ENCODE results near the gene BTRC.

- TF ChIP-seq, protein P1, sequence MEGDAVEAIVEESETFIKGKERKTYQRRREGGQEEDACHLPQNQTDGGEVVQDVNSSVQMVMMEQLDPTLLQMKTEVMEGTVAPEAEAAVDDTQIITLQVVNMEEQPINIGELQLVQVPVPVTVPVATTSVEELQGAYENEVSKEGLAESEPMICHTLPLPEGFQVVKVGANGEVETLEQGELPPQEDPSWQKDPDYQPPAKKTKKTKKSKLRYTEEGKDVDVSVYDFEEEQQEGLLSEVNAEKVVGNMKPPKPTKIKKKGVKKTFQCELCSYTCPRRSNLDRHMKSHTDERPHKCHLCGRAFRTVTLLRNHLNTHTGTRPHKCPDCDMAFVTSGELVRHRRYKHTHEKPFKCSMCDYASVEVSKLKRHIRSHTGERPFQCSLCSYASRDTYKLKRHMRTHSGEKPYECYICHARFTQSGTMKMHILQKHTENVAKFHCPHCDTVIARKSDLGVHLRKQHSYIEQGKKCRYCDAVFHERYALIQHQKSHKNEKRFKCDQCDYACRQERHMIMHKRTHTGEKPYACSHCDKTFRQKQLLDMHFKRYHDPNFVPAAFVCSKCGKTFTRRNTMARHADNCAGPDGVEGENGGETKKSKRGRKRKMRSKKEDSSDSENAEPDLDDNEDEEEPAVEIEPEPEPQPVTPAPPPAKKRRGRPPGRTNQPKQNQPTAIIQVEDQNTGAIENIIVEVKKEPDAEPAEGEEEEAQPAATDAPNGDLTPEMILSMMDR (IDR thresholded peaks at IDR 0.05), result no peak
- TF ChIP-seq EP300 (IDR thresholded peaks at IDR 0.05) (no peak), RCOR1 (IDR thresholded peaks at IDR 0.05; ENCODE audit: low read depth, low read length) (no peak), ESRRA (IDR thresholded peaks at IDR 0.05; ENCODE audit: borderline replicate concordance, low read length) (no peak), POLR2A (IDR thresholded peaks at IDR 0.05; ENCODE audit: low read length) (no peak), USF2 (IDR thresholded peaks at IDR 0.05) (no peak)
- TF ChIP-seq, protein P2, sequence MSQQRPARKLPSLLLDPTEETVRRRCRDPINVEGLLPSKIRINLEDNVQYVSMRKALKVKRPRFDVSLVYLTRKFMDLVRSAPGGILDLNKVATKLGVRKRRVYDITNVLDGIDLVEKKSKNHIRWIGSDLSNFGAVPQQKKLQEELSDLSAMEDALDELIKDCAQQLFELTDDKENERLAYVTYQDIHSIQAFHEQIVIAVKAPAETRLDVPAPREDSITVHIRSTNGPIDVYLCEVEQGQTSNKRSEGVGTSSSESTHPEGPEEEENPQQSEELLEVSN (IDR thresholded peaks at IDR 0.05; ENCODE audit: borderline replicate concordance, low read depth), result no peak
These were observed 210.6 kb downstream of the BTRC start for GRCh38 chr10:101564490-101564991.

Data from A549 (cell line).